Choroid plexus epithelial cell (primary cell): ENCODE measurements around the gene BRSK2.

ENCODE experiments used
- DNase-seq: peaks from one replicate; pipeline ENCODE4 v3.0.0-alpha.2; 2010; ENCODE audit warnings: low read depth
- H3K4me3 ChIP-seq: 2 replicates; pipeline ENCODE4 v1.5.1; 2011; ENCODE audit warnings: low read depth, mild to moderate bottlenecking, control low read depth, low read length, moderate library complexity
- TF ChIP-seq, protein P1 (sequence below): conservative IDR thresholded peaks from 2 replicates; pipeline ENCODE4 v1.5.1; 2011; ENCODE audit warnings: low read depth, mild to moderate bottlenecking, control low read depth, inconsistent platforms, low read length, moderate library complexity

BRSK2 gene

DNA sequence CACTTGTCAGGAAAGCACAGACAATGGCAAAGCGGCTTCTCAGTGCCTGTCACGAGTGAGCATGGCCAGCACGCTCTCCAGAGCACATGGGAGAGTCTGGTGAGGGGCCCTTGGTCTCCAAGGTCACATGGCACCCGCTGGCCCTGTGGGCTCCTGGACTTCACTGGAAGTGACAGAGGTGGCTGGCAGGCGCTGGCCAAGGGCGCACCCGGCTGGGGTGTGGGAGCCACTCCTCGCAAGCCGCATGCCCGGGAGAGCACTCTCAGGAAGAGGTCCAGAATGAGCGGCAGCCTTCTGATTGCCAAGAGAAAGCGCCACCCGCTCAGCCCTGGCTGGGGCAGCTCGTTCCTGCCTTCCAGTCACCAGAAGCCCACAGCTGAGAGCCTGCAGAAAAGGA is 114.0 kb downstream of the BRSK2 start:
- no peak for DNase-seq
- H3K4me3 ChIP-seq = no peak overlapping the region
- TF ChIP-seq, protein P1, sequence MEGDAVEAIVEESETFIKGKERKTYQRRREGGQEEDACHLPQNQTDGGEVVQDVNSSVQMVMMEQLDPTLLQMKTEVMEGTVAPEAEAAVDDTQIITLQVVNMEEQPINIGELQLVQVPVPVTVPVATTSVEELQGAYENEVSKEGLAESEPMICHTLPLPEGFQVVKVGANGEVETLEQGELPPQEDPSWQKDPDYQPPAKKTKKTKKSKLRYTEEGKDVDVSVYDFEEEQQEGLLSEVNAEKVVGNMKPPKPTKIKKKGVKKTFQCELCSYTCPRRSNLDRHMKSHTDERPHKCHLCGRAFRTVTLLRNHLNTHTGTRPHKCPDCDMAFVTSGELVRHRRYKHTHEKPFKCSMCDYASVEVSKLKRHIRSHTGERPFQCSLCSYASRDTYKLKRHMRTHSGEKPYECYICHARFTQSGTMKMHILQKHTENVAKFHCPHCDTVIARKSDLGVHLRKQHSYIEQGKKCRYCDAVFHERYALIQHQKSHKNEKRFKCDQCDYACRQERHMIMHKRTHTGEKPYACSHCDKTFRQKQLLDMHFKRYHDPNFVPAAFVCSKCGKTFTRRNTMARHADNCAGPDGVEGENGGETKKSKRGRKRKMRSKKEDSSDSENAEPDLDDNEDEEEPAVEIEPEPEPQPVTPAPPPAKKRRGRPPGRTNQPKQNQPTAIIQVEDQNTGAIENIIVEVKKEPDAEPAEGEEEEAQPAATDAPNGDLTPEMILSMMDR = no peak

- no peak for DNase-seq
- no peak overlapping the region for H3K4me3 ChIP-seq
- TF ChIP-seq, protein P1 = no peak
Observed at GRCh38 chr11:1504138-1504537, 114.4 kb downstream of the BRSK2 start.

DNA sequence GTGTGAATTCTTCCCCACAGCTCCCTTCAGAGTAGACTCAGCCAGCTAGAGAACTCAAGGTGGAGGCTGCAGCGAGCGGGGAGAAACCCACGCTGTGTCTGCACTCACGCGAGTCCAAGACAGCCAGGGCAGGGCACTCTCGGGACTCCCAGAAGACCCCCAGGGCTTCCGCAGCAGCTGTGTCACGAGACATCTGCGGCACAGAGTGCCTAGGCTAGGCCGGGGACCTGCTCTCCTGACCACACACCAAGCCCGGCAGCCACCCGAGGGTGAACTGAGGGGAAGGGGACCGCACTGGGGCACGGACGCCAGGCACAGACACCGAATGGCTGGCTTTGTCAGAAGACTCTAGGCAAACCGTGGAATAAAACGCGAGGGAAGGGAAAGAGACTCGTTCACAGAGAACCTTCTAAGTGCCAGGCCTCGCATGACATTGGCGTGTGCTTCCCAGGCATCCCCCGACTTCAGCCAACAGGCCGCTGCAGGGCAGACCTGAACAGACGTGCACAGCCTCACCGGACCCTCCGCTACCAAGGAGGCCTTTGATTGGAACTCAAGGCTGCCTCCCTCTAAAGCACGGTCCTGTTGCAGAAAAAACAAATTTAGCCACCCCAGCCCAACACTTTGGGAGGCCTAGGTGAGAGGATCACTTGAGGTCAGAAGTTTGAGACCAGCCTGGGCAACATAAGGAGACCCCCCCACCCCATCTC is 115.0 kb downstream of the BRSK2 start:
- no peak for DNase-seq
- TF ChIP-seq, protein P1 = no peak
- H3K4me3 ChIP-seq = no peak overlapping the region

- DNase-seq = no peak
- TF ChIP-seq, protein P1 = no peak
- no peak overlapping the region for H3K4me3 ChIP-seq
Observed at GRCh38 chr11:1505480-1505879, 115.7 kb downstream of the BRSK2 start.

DNA sequence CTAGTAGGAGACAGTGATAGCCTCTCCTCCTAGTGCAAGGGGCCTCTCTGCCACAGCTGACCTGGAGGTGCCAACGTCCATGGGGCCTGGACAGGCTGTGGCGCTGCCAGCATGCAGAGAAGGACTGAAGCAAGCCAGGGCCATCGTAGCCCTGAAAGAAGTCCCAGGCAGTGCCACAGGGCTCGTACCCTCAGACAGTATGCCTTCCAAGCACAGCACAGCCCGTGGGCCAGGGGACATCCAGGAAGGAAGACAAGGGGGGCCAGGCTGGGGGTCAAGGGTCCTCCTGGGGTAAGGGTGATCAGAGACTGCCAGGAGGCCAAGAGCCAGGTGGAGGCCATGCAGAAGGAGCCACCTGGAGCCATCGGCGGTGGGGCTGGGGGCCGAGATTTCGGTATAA is 117.2 kb downstream of the BRSK2 start:
- DNase-seq = no peak
- no peak overlapping the region for H3K4me3 ChIP-seq
- TF ChIP-seq, protein P1 = no peak

- TF ChIP-seq, protein P1 = no peak
- DNase-seq = no peak
- H3K4me3 ChIP-seq = no peak overlapping the region
Observed at GRCh38 chr11:1507381-1508140, 117.8 kb downstream of the BRSK2 start.
